OCI-LY3 (cell line): ENCODE data around the gene CCSER1.

Experiments
- H2AFZ ChIP-seq: fragments of 200-600, 300-600 bp; shearing (Covaris generic); 2 replicates; pipeline ENCODE4 v1.6.0; 2014; ENCODE audit warnings: antibody characterized with exemption, low read depth, low read length
- H3K27ac ChIP-seq: fragments of 200-600, 300-600 bp; sonication (generic); 2 replicates; pipeline ENCODE4 v1.5.1; 2014; ENCODE audit warnings: mild to moderate bottlenecking, low read length, moderate library complexity, mixed read lengths
- H3K27me3 ChIP-seq: fragments of 200-600, 300-600 bp; sonication (generic); 2 replicates; pipeline ENCODE4 v1.6.1; 2014; ENCODE audit warnings: low read depth, low read length, mixed read lengths
- H3K36me3 ChIP-seq: fragments of 200-600, 300-600 bp; sonication (generic); replicated peaks from 2 replicates; pipeline ENCODE3; 2014; ENCODE audit warnings: low read depth, low read length, mixed read lengths
- H3K4me1 ChIP-seq: fragments of 300-600, 200-600 bp; sonication (generic); 2 replicates; pipeline ENCODE4 v1.6.1; 2014; ENCODE audit warnings: low read length, mixed read lengths
- H3K4me2 ChIP-seq: fragments of 200-600, 300-600 bp; sonication (generic); 2 replicates; pipeline ENCODE4 v1.6.1; 2014; ENCODE audit warnings: low read length, mixed read lengths
- H3K4me3 ChIP-seq: fragments of 300-600, 200-600 bp; sonication (generic); 2 replicates; pipeline ENCODE4 v1.5.1; 2014; ENCODE audit warnings: antibody characterized with exemption, mild to moderate bottlenecking, low read length, moderate library complexity
- H3K79me2 ChIP-seq: fragments of 300-600, 200-600 bp; shearing (Covaris generic); 2 replicates; pipeline ENCODE4 v1.6.1; 2014; ENCODE audit warnings: mild to moderate bottlenecking, low read length, mixed read lengths
- H3K9ac ChIP-seq: fragments of 300-600, 200-600 bp; shearing (Covaris generic); 2 replicates; pipeline ENCODE4 v1.6.0; 2014; ENCODE audit warnings: mild to moderate bottlenecking, low read length, moderate library complexity
- H3K9me3 ChIP-seq: fragments of 200-600, 300-600 bp; shearing (Covaris generic); 2 replicates; pipeline ENCODE4 v1.6.1; 2014; ENCODE audit warnings: low read length, mixed read lengths; ENCODE audit not compliant: insufficient read depth
- H4K20me1 ChIP-seq: fragments of 200-600, 300-600 bp; sonication (generic); 2 replicates; pipeline ENCODE4 v1.6.1; 2016; ENCODE audit warnings: low read length, mixed read lengths; ENCODE audit not compliant: insufficient read depth
- CTCF ChIP-seq: fragments of 200-600, 300-600 bp; sonication (generic); IDR thresholded peaks from 2 replicates; pipeline ENCODE4 v1.5.1; 2014; ENCODE audit warnings: antibody characterized with exemption, low read length, low read depth
- EZH2phosphoT487 ChIP-seq: fragments of 200-600 bp; shearing (Covaris generic); IDR thresholded peaks from 2 replicates; pipeline ENCODE4 v1.6.1; 2018; ENCODE audit warnings: antibody characterized with exemption, mixed run types, low read depth

The CCSER1 gene

GRCh38 chr4:91636083-91636482 lies 1508.9 kb downstream of the CCSER1 start:
- Histone ChIP-seq H3K9me3 (no peaks in the 10 kb centered on the region), H3K9ac (no peak overlapping the region), H3K4me3 (no peak overlapping the region), H3K27me3 (no peaks in the 10 kb centered on the region), H3K27ac (no peak overlapping the region), H3K4me1 (no peaks in the 10 kb centered on the region), H3K4me2 (no peak overlapping the region), H3K79me2 (no peaks in the 10 kb centered on the region), H2AFZ (no peak overlapping the region), H3K36me3 (no peaks in the 10 kb centered on the region), H4K20me1 (no peaks in the 10 kb centered on the region)
- TF ChIP-seq CTCF (no peak), EZH2phosphoT487 (no peak)
